VCaP (cell line): ENCODE results near the gene SPAG9.

Source experiments
- H3K27ac ChIP-seq: fragments of 450-650 bp; 2 replicates; pipeline ENCODE4 v1.5.1; 2017
- CTCF ChIP-seq: fragments of 450-650 bp; conservative IDR thresholded peaks from 2 replicates; pipeline ENCODE4 v1.5.1; 2017; ENCODE audit warnings: mild to moderate bottlenecking, moderate library complexity

SPAG9 gene

GRCh38 chr17:51018541-51018940, 102.1 kb downstream of the SPAG9 start:
- H3K27ac ChIP-seq = no peak overlapping the region
- TF ChIP-seq CTCF = no peak

GRCh38 chr17:51017270-51017669, 103.4 kb downstream of the SPAG9 start:
- H3K27ac ChIP-seq = no peak overlapping the region
- no peak for TF ChIP-seq CTCF

GRCh38 chr17:51016099-51016498, 104.6 kb downstream of the SPAG9 start:
- no peak for TF ChIP-seq CTCF
- H3K27ac ChIP-seq = peak overlapping the region; percentile 46

DNA sequence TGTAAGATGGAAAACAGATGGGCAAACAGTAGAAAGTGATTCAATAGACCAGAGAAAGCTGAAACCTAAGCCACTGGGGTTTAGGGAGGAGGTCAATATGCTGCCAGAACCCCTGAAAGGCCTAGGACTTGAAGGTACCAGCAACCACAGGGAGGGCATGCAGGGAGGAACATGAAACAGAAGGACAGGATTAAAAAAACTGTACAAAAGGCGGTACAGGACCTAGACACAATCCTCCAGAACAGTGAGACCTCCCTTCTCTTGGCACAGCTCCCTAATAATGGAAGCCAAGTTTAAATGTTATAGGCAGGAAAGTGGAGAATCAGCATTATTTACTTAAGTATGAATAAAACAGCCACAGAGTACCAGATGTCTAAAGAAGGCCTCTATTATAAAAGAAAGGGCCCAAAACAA, 105.5 kb downstream of the SPAG9 start:
- no peak for TF ChIP-seq CTCF
- H3K27ac ChIP-seq = peak overlapping the region; percentile 46

- TF ChIP-seq CTCF = no peak
- no peak overlapping the region; the same call in 1 of the 2 replicates for H3K27ac ChIP-seq
These were observed 106.5 kb downstream of the SPAG9 start for GRCh38 chr17:51014129-51014528.

- no peak for TF ChIP-seq CTCF
- H3K27ac ChIP-seq = no peak overlapping the region
These were observed 107.3 kb downstream of the SPAG9 start for GRCh38 chr17:51013322-51013721.

DNA sequence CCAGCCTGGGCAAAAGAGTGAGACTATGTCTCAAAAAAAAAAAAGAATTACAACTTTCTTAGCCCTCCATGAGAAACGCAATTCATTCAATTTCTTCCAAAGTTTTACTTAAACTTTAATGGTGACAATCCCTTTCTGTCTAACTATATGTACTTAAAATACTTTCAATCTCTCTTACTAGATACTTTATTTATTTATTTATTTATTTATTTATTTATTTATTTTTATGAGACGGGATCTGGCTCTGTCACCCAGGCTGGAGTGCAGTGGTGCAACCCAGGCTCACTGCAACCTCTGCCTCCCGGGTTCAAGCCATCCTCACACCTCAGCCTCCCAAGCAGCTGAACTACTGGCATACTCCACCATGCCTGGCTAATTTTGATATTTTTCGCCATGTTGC, 108.1 kb downstream of the SPAG9 start:
- no peak for TF ChIP-seq CTCF
- H3K27ac ChIP-seq = no peak overlapping the region
